B cell (primary cell): ENCODE measurements around the gene RANBP9. TPM values are rescaled to one million over a fixed set of nuclear protein-coding genes. Genes with fewer than 3 reads are reported as not detected.

Experiments used
- ATAC-seq: fragments of 200-7000 bp; cut with Tn5 transposase; one replicate; pipeline ENCODE4 v1.10.0; 2021; ENCODE audit warnings: low read depth, mild to moderate bottlenecking, moderate number of reproducible peaks, moderate library complexity
- CTCF ChIA-PET: fragments of 350-600 bp; sonication (Branson Sonifier 250); formaldehyde crosslinking; loops from one replicate; lab custom pipeline; 2021; ENCODE audit warnings: antibody characterized with exemption, inconsistent platforms; lab: Charles Lee
- POLR2A ChIA-PET: fragments of 350-600 bp; sonication (Branson Sonifier 250); formaldehyde crosslinking; loops from one replicate; lab custom pipeline; 2021; ENCODE audit warnings: antibody characterized with exemption; lab: Charles Lee
- DNase-seq: peaks from one replicate; pipeline ENCODE4 v3.0.0; 2013
- H2AFZ ChIP-seq: 2 replicates; pipeline ENCODE4 v1.6.1; 2012; ENCODE audit warnings: mild to moderate bottlenecking, low read depth, low read length; ENCODE audit not compliant: insufficient read depth, poor library complexity, severe bottlenecking
- H3K27ac ChIP-seq, 2 donors: 1 replicate in 1 of 2; 2 replicates in 1 of 2; pipeline ENCODE4 v1.5.1; 2012 to 2013; ENCODE audit warnings: low read length in 2 of 2, mild to moderate bottlenecking in 2 of 2, moderate library complexity in 1 of 2
- H3K27me3 ChIP-seq, 4 experiments: fragments of 200-600 bp in 1 of 4; sonication (generic) in 1 of 4; replicated peaks in 1 of 4; 1 replicate in 2 of 4; 2 replicates in 2 of 4; pipeline versions ENCODE4 v1.6.1 to v1.7.0; 2013 to 2016; ENCODE audit warnings: low read length in 3 of 4, mild to moderate bottlenecking in 2 of 4, mixed read lengths in 1 of 4, moderate library complexity in 1 of 4; ENCODE audit not compliant: insufficient read depth in 4 of 4, control insufficient read depth in 3 of 4; ENCODE audit errors: control extremely low read depth in 1 of 4
- H3K36me3 ChIP-seq, 2 experiments: replicated peaks in 1 of 2; 1 replicate in 1 of 2; 2 replicates in 1 of 2; pipeline versions ENCODE4 v1.6.1 to v1.7.1; 2013; ENCODE audit warnings: low read length in 1 of 2; ENCODE audit not compliant: insufficient read depth in 2 of 2, control insufficient read depth in 1 of 2; ENCODE audit errors: control extremely low read depth in 1 of 2, extremely low read depth in 1 of 2
- H3K4me1 ChIP-seq, 2 donors: fragments of 200-600 bp in 1 of 2; sonication (generic) in 1 of 2; 1 replicate in 1 of 2; 2 replicates in 1 of 2; pipeline versions ENCODE4 v1.5.1 to v1.6.1; 2013 to 2017; ENCODE audit warnings: low read length in 2 of 2; ENCODE audit not compliant: control insufficient read depth in 2 of 2, insufficient read depth in 2 of 2
- H3K4me2 ChIP-seq: replicated peaks from 2 replicates; pipeline ENCODE3; 2012; ENCODE audit warnings: mild to moderate bottlenecking, low read depth, low read length; ENCODE audit not compliant: poor library complexity, severe bottlenecking
- H3K4me3 ChIP-seq, 5 experiments: fragments of 200-600 bp in 1 of 5; sonication (generic) in 1 of 5; 1 replicate in 3 of 5; 2 replicates in 2 of 5; pipeline versions ENCODE4 v1.5.1 to v1.7.0; 2011 to 2016; ENCODE audit warnings: low read length in 4 of 5, mild to moderate bottlenecking in 4 of 5, low read depth in 2 of 5, control low read depth in 1 of 5, moderate library complexity in 1 of 5; ENCODE audit not compliant: insufficient read depth in 1 of 5; ENCODE audit errors: control extremely low read depth in 1 of 5, extremely low read depth in 1 of 5
- H3K79me2 ChIP-seq: fragments of 200-600 bp; sonication (generic); one replicate; pipeline ENCODE4 v1.6.0; 2016; ENCODE audit warnings: low read length; ENCODE audit not compliant: control insufficient read depth, insufficient read depth
- H3K9ac ChIP-seq: fragments of 200-600 bp; sonication (generic); 2 replicates; pipeline ENCODE4 v1.6.1; 2017; ENCODE audit warnings: mild to moderate bottlenecking, low read length, moderate library complexity
- H3K9me3 ChIP-seq, 3 donors: one replicate each; pipeline versions ENCODE4 v1.6.1 to v1.7.1; 2013; ENCODE audit warnings: low read length in 2 of 3; ENCODE audit not compliant: control insufficient read depth in 2 of 3, insufficient read depth in 1 of 3; ENCODE audit errors: control extremely low read depth in 1 of 3
- H4K20me1 ChIP-seq: 2 replicates; pipeline ENCODE4 v1.6.0; 2012; ENCODE audit warnings: mild to moderate bottlenecking, low read length; ENCODE audit not compliant: insufficient read depth, control insufficient read depth, poor library complexity, severe bottlenecking
- H3K27ac Mint-ChIP-seq: one replicate; pipeline ENCODE4 v1.8.0; 2021; ENCODE audit warnings: mixed read lengths
- H3K27me3 Mint-ChIP-seq: one replicate; pipeline ENCODE4 v1.8.0; 2021; ENCODE audit warnings: mixed read lengths
- H3K4me1 Mint-ChIP-seq: one replicate; pipeline ENCODE4 v1.8.0; 2021; ENCODE audit warnings: mixed read lengths
- H3K4me3 Mint-ChIP-seq: one replicate; pipeline ENCODE4 v1.8.0; 2021; ENCODE audit warnings: mixed read lengths
- H3K9me3 Mint-ChIP-seq: one replicate; pipeline ENCODE4 v1.8.0; 2022; ENCODE audit warnings: mixed read lengths; ENCODE audit not compliant: insufficient read depth
- CTCF ChIP-seq: fragments of 200-600 bp; IDR thresholded peaks from one replicate; pipeline ENCODE4 v1.8.0; 2022; ENCODE audit warnings: antibody characterized with exemption, mild to moderate bottlenecking
- EZH2 ChIP-seq: IDR thresholded peaks from 2 replicates; pipeline ENCODE4 v1.6.1; 2012; ENCODE audit warnings: borderline replicate concordance, low read depth, mild to moderate bottlenecking, moderate library complexity, low read length; ENCODE audit not compliant: insufficient read depth, poor library complexity, severe bottlenecking
- WGBS: methylation state at CpG from one replicate; pipeline ENCODE4 v1.1.5; 2013; ENCODE audit warnings: missing lambda C conversion rate; ENCODE audit not compliant: insufficient coverage; 5-methylcytosine and 5-hydroxymethylcytosine counted together
- intact Hi-C: fragments of 100-400 bp; cut with micrococcal nuclease; formaldehyde crosslinking; loops from one replicate; pipeline ENCODE4 v1.10.0; 2022
- polyA plus RNA-seq: library from polyadenylated mRNA; depleted of rRNA; stranded (reverse); fragments of >200 nt; gene quantifications from 2 replicates; pipeline ENCODE4 v1.2.3, GENCODE V29; 2012
- total RNA-seq, 2 donors: library from RNA; stranded (reverse); fragments of 120-200 nt in 1 of 2; gene quantifications; 1 replicate in 1 of 2; 2 replicates in 1 of 2; pipeline versions ENCODE4 v1.2.3 to v1.2.4, GENCODE V29; 2013 to 2022

The RANBP9 gene
- total and polyA plus RNA-seq, 2 donors (not counting 1 experiment from before 2014, with no cell fraction given), result 20.0 to 34.1 TPM

GRCh38 chr6:13638014-13638413, 73.6 kb downstream of the RANBP9 start:
- ChIA-PET POLR2A (interaction anchor here (0.6 kb wide), 1 partner anchor 252 kb away, joined by 8 read pairs; no protein-coding TSS in a partner anchor), CTCF (no interaction called here)
- no peak overlapping the region for H3K4me3 ChIP-seq
- H3K27me3 ChIP-seq, result no peaks in the 10 kb centered on the region
- no peak overlapping the region for H3K27ac ChIP-seq
- no peaks in the 10 kb centered on the region for H3K9me3 Mint-ChIP-seq
- DNase-seq (no peak), ATAC-seq (no peak)
- H3K27me3 Mint-ChIP-seq, result no peaks in the 10 kb centered on the region
- no peak overlapping the region for H3K4me2 ChIP-seq
- no peak for TF ChIP-seq EZH2
- no peak for TF ChIP-seq CTCF
- no peak overlapping the region for H2AFZ ChIP-seq
- peaks cover 10% of the 10 kb centered on the region for H3K4me1 Mint-ChIP-seq
- no peaks in the 10 kb centered on the region for H3K4me1 ChIP-seq
- WGBS, result no CpG with 5 or more reads among the region's 1 CpG
- H3K9me3 ChIP-seq, result no peaks in the 10 kb centered on the region
- no peaks in the 10 kb centered on the region for H4K20me1 ChIP-seq
- no peak overlapping the region for H3K27ac Mint-ChIP-seq
- no peak overlapping the region for H3K4me3 Mint-ChIP-seq
- H3K36me3 ChIP-seq, result peaks cover 0 to 42% of the 10 kb centered on the region in 2 experiments
- no peaks in the 10 kb centered on the region for H3K79me2 ChIP-seq
- H3K9ac ChIP-seq, result no peak overlapping the region
- intact Hi-C loops, result no loop called here

GRCh38 chr6:13635948-13636658, 75.5 kb downstream of the RANBP9 start:
- Histone ChIP-seq H3K27ac (no peak overlapping the region), H3K4me2 (no peak overlapping the region), H3K9ac (no peak overlapping the region), H3K9me3 (no peaks in the 10 kb centered on the region), H3K79me2 (no peaks in the 10 kb centered on the region), H2AFZ (no peak overlapping the region), H4K20me1 (no peaks in the 10 kb centered on the region), H3K27me3 (no peaks in the 10 kb centered on the region), H3K36me3 (peaks cover 7 to 48% of the 10 kb centered on the region in 2 experiments), H3K4me3 (no peak overlapping the region), H3K4me1 (no peaks in the 10 kb centered on the region)
- ATAC-seq (no peak), DNase-seq (no peak)
- Mint-ChIP-seq H3K27ac (no peak overlapping the region), H3K4me1 (peaks cover 10% of the 10 kb centered on the region), H3K9me3 (no peaks in the 10 kb centered on the region), H3K27me3 (no peaks in the 10 kb centered on the region), H3K4me3 (no peak overlapping the region)
- ChIA-PET CTCF (interaction anchor here (0.7 to 1.6 kb wide), 4 partner anchors 9 to 725 kb away, joined by 3 to 8 read pairs (median 3); no protein-coding TSS in a partner anchor), POLR2A (no interaction called here)
- TF ChIP-seq EZH2, result no peak
- no peak for TF ChIP-seq CTCF
- no CpG with 5 or more reads among the region's 4 CpGs for WGBS
- intact Hi-C loops, result no loop called here
